Mesothelial cell of epicardium (in vitro differentiated cells): ENCODE data around the gene PURA. TPM values are rescaled to one million over a fixed set of nuclear protein-coding genes. Genes with fewer than 3 reads are reported as not detected.

Source experiments
- DNase-seq, 2 experiments: peaks; one replicate each; pipeline ENCODE4 v3.0.0; 2021; ENCODE audit warnings: low spot score in 2 of 2; ENCODE audit not compliant: unreplicated experiment in 2 of 2
- H3K27ac Mint-ChIP-seq: 2 replicates; pipeline ENCODE4 v1.8.0; 2021; ENCODE audit warnings: mixed read lengths
- H3K27me3 Mint-ChIP-seq: 2 replicates; pipeline ENCODE4 v1.8.0; 2021; ENCODE audit warnings: low read depth, mixed read lengths
- H3K36me3 Mint-ChIP-seq: 2 replicates; pipeline ENCODE4 v1.8.0; 2021; ENCODE audit warnings: mixed read lengths
- H3K4me1 Mint-ChIP-seq: 2 replicates; pipeline ENCODE4 v1.8.0; 2021; ENCODE audit warnings: mixed read lengths
- H3K4me3 Mint-ChIP-seq: 2 replicates; pipeline ENCODE4 v1.8.0; 2021; ENCODE audit warnings: mild to moderate bottlenecking, moderate library complexity, mixed read lengths
- H3K9me3 Mint-ChIP-seq: 2 replicates; pipeline ENCODE4 v1.8.0; 2021; ENCODE audit warnings: mixed read lengths
- total RNA-seq: library from RNA; stranded (reverse); gene quantifications from 3 replicates; pipeline ENCODE4 v1.2.1, GENCODE V29; 2021
- TF ChIP-seq, protein P1 (sequence below): fragments of 200-600 bp; sonication (generic); IDR thresholded peaks from one replicate; pipeline ENCODE4 v1.5.0; 2021; ENCODE audit warnings: antibody characterized with exemption; ENCODE audit not compliant: unreplicated experiment

The PURA gene
- total RNA-seq, 1 donor from 2014 or later, result 8.3 TPM

DNA sequence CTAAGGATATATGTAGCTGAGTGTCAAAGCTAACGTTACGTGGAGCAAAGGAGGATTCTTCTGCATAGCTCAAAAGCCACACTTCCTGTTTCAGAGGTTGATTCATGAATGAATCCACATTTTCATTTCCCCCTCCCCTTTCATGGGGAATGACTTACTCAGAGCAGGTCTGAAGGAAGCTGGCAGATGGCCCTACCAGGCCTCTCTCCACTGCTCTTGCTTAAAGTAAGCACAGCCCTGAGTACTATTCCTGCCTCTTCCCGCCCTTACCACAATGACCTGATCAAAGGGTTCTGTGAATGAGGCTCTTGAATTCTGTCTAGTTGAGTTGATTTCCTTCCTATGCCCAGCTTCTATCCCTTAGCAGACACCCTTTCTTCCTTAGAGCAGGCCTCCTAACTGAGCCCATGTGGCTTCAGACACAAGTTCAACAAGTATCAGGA, 18.1 kb downstream of the PURA start:
- Mint-ChIP-seq H3K9me3 (no peaks in the 10 kb centered on the region), H3K27ac (no peak overlapping the region), H3K4me3 (no peak overlapping the region), H3K4me1 (peaks cover 3% of the 10 kb centered on the region), H3K27me3 (peaks cover 9% of the 10 kb centered on the region), H3K36me3 (no peaks in the 10 kb centered on the region)
- DNase-seq, result peak in 1 of 2 experiments; percentile 20
- TF ChIP-seq, protein P1, sequence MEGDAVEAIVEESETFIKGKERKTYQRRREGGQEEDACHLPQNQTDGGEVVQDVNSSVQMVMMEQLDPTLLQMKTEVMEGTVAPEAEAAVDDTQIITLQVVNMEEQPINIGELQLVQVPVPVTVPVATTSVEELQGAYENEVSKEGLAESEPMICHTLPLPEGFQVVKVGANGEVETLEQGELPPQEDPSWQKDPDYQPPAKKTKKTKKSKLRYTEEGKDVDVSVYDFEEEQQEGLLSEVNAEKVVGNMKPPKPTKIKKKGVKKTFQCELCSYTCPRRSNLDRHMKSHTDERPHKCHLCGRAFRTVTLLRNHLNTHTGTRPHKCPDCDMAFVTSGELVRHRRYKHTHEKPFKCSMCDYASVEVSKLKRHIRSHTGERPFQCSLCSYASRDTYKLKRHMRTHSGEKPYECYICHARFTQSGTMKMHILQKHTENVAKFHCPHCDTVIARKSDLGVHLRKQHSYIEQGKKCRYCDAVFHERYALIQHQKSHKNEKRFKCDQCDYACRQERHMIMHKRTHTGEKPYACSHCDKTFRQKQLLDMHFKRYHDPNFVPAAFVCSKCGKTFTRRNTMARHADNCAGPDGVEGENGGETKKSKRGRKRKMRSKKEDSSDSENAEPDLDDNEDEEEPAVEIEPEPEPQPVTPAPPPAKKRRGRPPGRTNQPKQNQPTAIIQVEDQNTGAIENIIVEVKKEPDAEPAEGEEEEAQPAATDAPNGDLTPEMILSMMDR, result no peak

GRCh38 chr5:140133514-140134167, 19.7 kb downstream of the PURA start:
- no peak for DNase-seq
- Mint-ChIP-seq H3K4me3 (no peak overlapping the region), H3K27me3 (peaks cover 7% of the 10 kb centered on the region), H3K4me1 (peaks cover 3% of the 10 kb centered on the region), H3K27ac (no peak overlapping the region), H3K9me3 (no peaks in the 10 kb centered on the region), H3K36me3 (no peaks in the 10 kb centered on the region)
- TF ChIP-seq, protein P1, result no peak

DNA sequence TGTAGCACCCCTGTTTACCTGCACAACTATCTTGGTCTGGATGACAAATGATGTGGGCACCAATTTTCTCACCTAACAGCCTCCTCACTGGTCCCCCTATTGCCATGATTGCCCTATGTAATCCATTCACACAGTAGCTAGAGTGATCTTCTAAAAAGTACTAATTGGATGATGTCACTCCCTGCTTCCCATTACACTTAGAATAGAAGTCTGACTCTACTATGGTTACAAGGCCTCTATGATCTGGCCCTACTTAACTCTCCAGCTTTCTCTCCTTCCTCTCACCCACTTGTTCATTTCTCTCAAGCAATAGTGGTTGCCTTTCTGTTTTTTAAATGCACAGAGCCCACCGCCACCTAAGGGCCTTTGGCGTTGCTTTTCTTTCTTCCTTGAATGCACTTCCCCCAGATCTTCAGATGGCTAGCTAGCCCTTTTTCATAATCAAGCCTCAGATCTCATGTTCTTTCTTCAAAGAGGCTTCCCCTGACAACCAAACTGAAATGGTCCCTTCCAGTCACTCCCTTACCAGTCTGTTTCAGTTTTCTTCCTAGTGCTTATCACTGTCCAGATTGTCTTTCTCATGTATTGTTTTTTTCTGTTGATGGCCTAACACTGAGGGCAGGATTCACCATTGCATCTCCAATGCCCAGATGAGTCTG, 20.5 kb downstream of the PURA start:
- no peaks in the 10 kb centered on the region for H3K36me3 Mint-ChIP-seq
- TF ChIP-seq, protein P1, result no peak
- no peak for DNase-seq
- H3K27me3 Mint-ChIP-seq, result peaks cover 7% of the 10 kb centered on the region
- no peak overlapping the region for H3K27ac Mint-ChIP-seq
- peaks cover under 1% of the 10 kb centered on the region for H3K9me3 Mint-ChIP-seq
- H3K4me1 Mint-ChIP-seq, result peaks cover 3% of the 10 kb centered on the region
- no peak overlapping the region for H3K4me3 Mint-ChIP-seq

GRCh38 chr5:140135127-140135526, 21.2 kb downstream of the PURA start:
- no peak overlapping the region for H3K4me3 Mint-ChIP-seq
- no peaks in the 10 kb centered on the region for H3K36me3 Mint-ChIP-seq
- TF ChIP-seq, protein P1, result no peak
- H3K4me1 Mint-ChIP-seq, result peaks cover 3% of the 10 kb centered on the region
- DNase-seq, result peak in 1 of 2 experiments; percentile 7
- H3K9me3 Mint-ChIP-seq, result peaks cover 5% of the 10 kb centered on the region
- H3K27me3 Mint-ChIP-seq, result peaks cover 9% of the 10 kb centered on the region
- no peak overlapping the region for H3K27ac Mint-ChIP-seq

DNA sequence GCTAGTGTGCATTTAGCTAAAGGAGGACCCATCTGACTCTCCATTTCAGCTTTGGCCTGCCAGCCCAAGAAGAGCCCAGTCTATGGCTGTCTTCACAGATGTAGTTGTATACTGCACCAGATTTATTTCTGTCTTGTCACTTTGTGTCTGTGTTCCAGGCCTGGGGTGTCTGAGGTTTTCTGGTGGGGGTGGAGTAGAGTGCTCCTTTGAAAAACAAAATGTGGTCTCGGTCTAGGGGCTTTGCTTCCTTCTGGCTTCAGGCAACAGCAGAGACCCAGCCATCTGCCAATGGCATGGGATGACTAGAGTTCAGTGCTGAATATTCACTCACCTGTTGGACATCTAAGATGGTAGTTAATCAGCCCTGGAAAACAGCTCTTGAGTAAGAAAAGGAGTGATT, 22.7 kb downstream of the PURA start:
- H3K9me3 Mint-ChIP-seq, result peaks cover 5% of the 10 kb centered on the region
- no peaks in the 10 kb centered on the region for H3K36me3 Mint-ChIP-seq
- peaks cover 10% of the 10 kb centered on the region for H3K27me3 Mint-ChIP-seq
- peak in 1 of 2 experiments; percentile 19 for DNase-seq
- H3K27ac Mint-ChIP-seq, result no peak overlapping the region
- TF ChIP-seq, protein P1, result no peak
- no peak overlapping the region for H3K4me3 Mint-ChIP-seq
- peaks cover 3% of the 10 kb centered on the region for H3K4me1 Mint-ChIP-seq
